HepG2 (cell line): ENCODE data around the gene DDN. TPM values are rescaled to one million over a fixed set of nuclear protein-coding genes. Genes with fewer than 3 reads are reported as not detected.

ENCODE experiments used
- ELF1 ChIP-seq: sonication (generic); formaldehyde crosslinking; IDR thresholded peaks from 2 replicates; pipeline ENCODE4 v1.4.0; 2020; ENCODE audit warnings: missing genetic modification reagents
- GLMP ChIP-seq: sonication (generic); formaldehyde crosslinking; IDR thresholded peaks from 2 replicates; pipeline ENCODE4 v1.9.0; 2021; ENCODE audit warnings: missing genetic modification reagents, mild to moderate bottlenecking, borderline replicate concordance
- HES4 ChIP-seq: sonication (generic); formaldehyde crosslinking; IDR thresholded peaks from 2 replicates; pipeline ENCODE4 v1.9.0; 2021; ENCODE audit warnings: mild to moderate bottlenecking, missing genetic modification reagents, borderline replicate concordance
- KDM2A ChIP-seq: sonication (generic); formaldehyde crosslinking; IDR thresholded peaks from 2 replicates; pipeline ENCODE4 v1.4.0; 2020; ENCODE audit warnings: low read depth, missing genetic modification reagents, borderline replicate concordance
- MYC ChIP-seq: sonication (generic); formaldehyde crosslinking; IDR thresholded peaks from 2 replicates; pipeline ENCODE4 v1.9.0; 2021; ENCODE audit warnings: missing genetic modification reagents, borderline replicate concordance
- ZFP1 ChIP-seq: IDR thresholded peaks from 2 replicates; pipeline ENCODE4 v1.6.1; 2016
- ZMYM4 ChIP-seq: sonication (generic); formaldehyde crosslinking; IDR thresholded peaks from 2 replicates; pipeline ENCODE4 v1.8.1; 2023; ENCODE audit warnings: mild to moderate bottlenecking, missing genetic modification reagents
- ZNF180 ChIP-seq: sonication (generic); formaldehyde crosslinking; IDR thresholded peaks from 2 replicates; pipeline ENCODE4 v1.4.0; 2020; ENCODE audit warnings: low read depth, missing genetic modification reagents, borderline replicate concordance
- ZNF20 ChIP-seq: sonication (generic); formaldehyde crosslinking; IDR thresholded peaks from 2 replicates; pipeline ENCODE4 v1.4.0; 2020; ENCODE audit warnings: mild to moderate bottlenecking, moderate library complexity, missing genetic modification reagents
- ZNF326 ChIP-seq: sonication (generic); formaldehyde crosslinking; IDR thresholded peaks from 2 replicates; pipeline ENCODE4 v1.4.0; 2020; ENCODE audit warnings: missing genetic modification reagents, borderline replicate concordance
- ZNF337 ChIP-seq: sonication (generic); formaldehyde crosslinking; IDR thresholded peaks from 2 replicates; pipeline ENCODE4 v1.5.1; 2020; ENCODE audit warnings: missing genetic modification reagents, low read depth, mild to moderate bottlenecking, borderline replicate concordance
- ZNF781 ChIP-seq: sonication (generic); formaldehyde crosslinking; IDR thresholded peaks from 2 replicates; pipeline ENCODE4 v1.5.1; 2020; ENCODE audit warnings: borderline replicate concordance, mild to moderate bottlenecking, missing genetic modification reagents; ENCODE audit errors: not compliant biosample characterization
- polyA plus RNA-seq, 8 experiments: library from polyadenylated mRNA; depleted of rRNA in 3 of 8; stranded (reverse) in 7 of 8; unstranded in 1 of 8; fragments of >200 nt; fragmentation: Illumina TruSeq in 4 of 8; extraction: Trizol in 4 of 8; gene quantifications; 2 replicates each; pipeline versions ENCODE4 v1.2.1 to v1.2.3, GENCODE V29; 2011 to 2016; ENCODE audit warnings: low read depth in 4 of 8, missing spikeins in 1 of 8, mixed read lengths in 1 of 8; ENCODE audit not compliant: insufficient read depth in 1 of 8
- total RNA-seq, 5 experiments: library from RNA; depleted of rRNA; stranded (reverse); fragments of >200 nt; fragmentation: Illumina TruSeq; extraction: Trizol; gene quantifications; 2 replicates each; pipeline ENCODE4 v1.2.3, GENCODE V29; 2016; ENCODE audit warnings: low read depth in 1 of 5
- TF ChIP-seq, protein P1 (sequence below), 2 experiments: fragments of 450-650 bp in 1 of 2; sonication (generic) in 1 of 2; formaldehyde crosslinking in 1 of 2; IDR thresholded peaks; 2 replicates each; pipeline versions ENCODE4 v1.6.1 to v1.8.0; 2016 to 2022; ENCODE audit warnings: antibody characterized with exemption in 1 of 2, mild to moderate bottlenecking in 1 of 2, missing genetic modification reagents in 1 of 2
- TF ChIP-seq, protein P2 (sequence below): sonication (generic); formaldehyde crosslinking; IDR thresholded peaks from 2 replicates; pipeline ENCODE4 v1.4.0; 2020; ENCODE audit warnings: missing genetic modification reagents, borderline replicate concordance

DDN gene
- total and polyA plus RNA-seq, 2 of the 13 experiments (the other 11 are each of a cell fraction or from before 2014, with no cell fraction given): 0.24 to 0.53 TPM

- TF ChIP-seq, protein P1, sequence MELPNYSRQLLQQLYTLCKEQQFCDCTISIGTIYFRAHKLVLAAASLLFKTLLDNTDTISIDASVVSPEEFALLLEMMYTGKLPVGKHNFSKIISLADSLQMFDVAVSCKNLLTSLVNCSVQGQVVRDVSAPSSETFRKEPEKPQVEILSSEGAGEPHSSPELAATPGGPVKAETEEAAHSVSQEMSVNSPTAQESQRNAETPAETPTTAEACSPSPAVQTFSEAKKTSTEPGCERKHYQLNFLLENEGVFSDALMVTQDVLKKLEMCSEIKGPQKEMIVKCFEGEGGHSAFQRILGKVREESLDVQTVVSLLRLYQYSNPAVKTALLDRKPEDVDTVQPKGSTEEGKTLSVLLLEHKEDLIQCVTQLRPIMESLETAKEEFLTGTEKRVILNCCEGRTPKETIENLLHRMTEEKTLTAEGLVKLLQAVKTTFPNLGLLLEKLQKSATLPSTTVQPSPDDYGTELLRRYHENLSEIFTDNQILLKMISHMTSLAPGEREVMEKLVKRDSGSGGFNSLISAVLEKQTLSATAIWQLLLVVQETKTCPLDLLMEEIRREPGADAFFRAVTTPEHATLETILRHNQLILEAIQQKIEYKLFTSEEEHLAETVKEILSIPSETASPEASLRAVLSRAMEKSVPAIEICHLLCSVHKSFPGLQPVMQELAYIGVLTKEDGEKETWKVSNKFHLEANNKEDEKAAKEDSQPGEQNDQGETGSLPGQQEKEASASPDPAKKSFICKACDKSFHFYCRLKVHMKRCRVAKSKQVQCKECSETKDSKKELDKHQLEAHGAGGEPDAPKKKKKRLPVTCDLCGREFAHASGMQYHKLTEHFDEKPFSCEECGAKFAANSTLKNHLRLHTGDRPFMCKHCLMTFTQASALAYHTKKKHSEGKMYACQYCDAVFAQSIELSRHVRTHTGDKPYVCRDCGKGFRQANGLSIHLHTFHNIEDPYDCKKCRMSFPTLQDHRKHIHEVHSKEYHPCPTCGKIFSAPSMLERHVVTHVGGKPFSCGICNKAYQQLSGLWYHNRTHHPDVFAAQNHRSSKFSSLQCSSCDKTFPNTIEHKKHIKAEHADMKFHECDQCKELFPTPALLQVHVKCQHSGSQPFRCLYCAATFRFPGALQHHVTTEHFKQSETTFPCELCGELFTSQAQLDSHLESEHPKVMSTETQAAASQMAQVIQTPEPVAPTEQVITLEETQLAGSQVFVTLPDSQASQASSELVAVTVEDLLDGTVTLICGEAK (IDR thresholded peaks at IDR 0.05): no peak
- TF ChIP-seq, protein P1 (CRISPR knock-in tag; IDR thresholded peaks at IDR 0.05): no peak
- TF ChIP-seq ZFP1: no peak
- 0 out of 2 replicates have a peak, but pooled peaks have one; percentile 14 for TF ChIP-seq MYC
- no peak for TF ChIP-seq GLMP (CRISPR knock-in tag)
- TF ChIP-seq ZNF781 (CRISPR knock-in tag): no peak
- TF ChIP-seq KDM2A (CRISPR knock-in tag): no peak; the same call in 1 of the 2 replicates
- no peak for TF ChIP-seq ZNF326
- no peak for TF ChIP-seq ZNF337 (CRISPR knock-in tag)
- no peak for TF ChIP-seq ZMYM4 (CRISPR knock-in tag)
- TF ChIP-seq, protein P2, sequence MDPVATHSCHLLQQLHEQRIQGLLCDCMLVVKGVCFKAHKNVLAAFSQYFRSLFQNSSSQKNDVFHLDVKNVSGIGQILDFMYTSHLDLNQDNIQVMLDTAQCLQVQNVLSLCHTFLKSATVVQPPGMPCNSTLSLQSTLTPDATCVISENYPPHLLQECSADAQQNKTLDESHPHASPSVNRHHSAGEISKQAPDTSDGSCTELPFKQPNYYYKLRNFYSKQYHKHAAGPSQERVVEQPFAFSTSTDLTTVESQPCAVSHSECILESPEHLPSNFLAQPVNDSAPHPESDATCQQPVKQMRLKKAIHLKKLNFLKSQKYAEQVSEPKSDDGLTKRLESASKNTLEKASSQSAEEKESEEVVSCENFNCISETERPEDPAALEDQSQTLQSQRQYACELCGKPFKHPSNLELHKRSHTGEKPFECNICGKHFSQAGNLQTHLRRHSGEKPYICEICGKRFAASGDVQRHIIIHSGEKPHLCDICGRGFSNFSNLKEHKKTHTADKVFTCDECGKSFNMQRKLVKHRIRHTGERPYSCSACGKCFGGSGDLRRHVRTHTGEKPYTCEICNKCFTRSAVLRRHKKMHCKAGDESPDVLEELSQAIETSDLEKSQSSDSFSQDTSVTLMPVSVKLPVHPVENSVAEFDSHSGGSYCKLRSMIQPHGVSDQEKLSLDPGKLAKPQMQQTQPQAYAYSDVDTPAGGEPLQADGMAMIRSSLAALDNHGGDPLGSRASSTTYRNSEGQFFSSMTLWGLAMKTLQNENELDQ (CRISPR knock-in tag): no peak
- TF ChIP-seq HES4 (CRISPR knock-in tag): no peak
- no peak for TF ChIP-seq ELF1 (CRISPR knock-in tag)
- TF ChIP-seq ZNF20 (CRISPR knock-in tag): no peak
- no peak for TF ChIP-seq ZNF180 (CRISPR knock-in tag)
These were observed 29.1 kb downstream of the DDN start (continued) for GRCh38 chr12:48969833-48970701.
